ENCODE measurements around the gene RAB3C.

RAB3C gene

GRCh38 chr5:58724992-58725391 is 142.1 kb downstream of the RAB3C start:
- TF ChIP-seq CTCF (IDR thresholded peaks at IDR 0.05; ENCODE audit: insufficient read depth, low read depth, low read length, missing control alignments), result no peak
- no peak for DNase-seq (ENCODE audit: low read depth)
- no peak overlapping the region for H3K4me3 ChIP-seq (ENCODE audit: low read depth, low read length)

- no peak overlapping the region for H3K4me3 ChIP-seq (ENCODE audit: low read depth, low read length)
- no peak for TF ChIP-seq CTCF (IDR thresholded peaks at IDR 0.05; ENCODE audit: insufficient read depth, low read depth, low read length, missing control alignments)
- DNase-seq (ENCODE audit: low read depth), result no peak
These were observed 148.8 kb downstream of the RAB3C start for GRCh38 chr5:58731641-58732040.

- DNase-seq (ENCODE audit: low read depth), result no peak
- no peak for TF ChIP-seq CTCF (IDR thresholded peaks at IDR 0.05; ENCODE audit: insufficient read depth, low read depth, low read length, missing control alignments)
- no peak overlapping the region for H3K4me3 ChIP-seq (ENCODE audit: low read depth, low read length)
These were observed 152.8 kb downstream of the RAB3C start for GRCh38 chr5:58735637-58736036.

GRCh38 chr5:58736214-58736613 is 153.3 kb downstream of the RAB3C start:
- TF ChIP-seq CTCF (IDR thresholded peaks at IDR 0.05; ENCODE audit: insufficient read depth, low read depth, low read length, missing control alignments), result no peak
- no peak overlapping the region for H3K4me3 ChIP-seq (ENCODE audit: low read depth, low read length)
- DNase-seq (ENCODE audit: low read depth), result no peak

GRCh38 chr5:58737671-58738070 is 154.8 kb downstream of the RAB3C start:
- DNase-seq (ENCODE audit: low read depth), result no peak
- no peak overlapping the region for H3K4me3 ChIP-seq (ENCODE audit: low read depth, low read length)
- no peak for TF ChIP-seq CTCF (IDR thresholded peaks at IDR 0.05; ENCODE audit: insufficient read depth, low read depth, low read length, missing control alignments)

GRCh38 chr5:58738336-58738735 is 155.5 kb downstream of the RAB3C start:
- DNase-seq (ENCODE audit: low read depth), result peak; percentile 15
- H3K4me3 ChIP-seq (ENCODE audit: low read depth, low read length), result no peak overlapping the region
- no peak for TF ChIP-seq CTCF (IDR thresholded peaks at IDR 0.05; ENCODE audit: insufficient read depth, low read depth, low read length, missing control alignments)

- no peak for DNase-seq (ENCODE audit: low read depth)
- no peak for TF ChIP-seq CTCF (IDR thresholded peaks at IDR 0.05; ENCODE audit: insufficient read depth, low read depth, low read length, missing control alignments)
- no peak overlapping the region for H3K4me3 ChIP-seq (ENCODE audit: low read depth, low read length)
These were observed 156.2 kb downstream of the RAB3C start for GRCh38 chr5:58739051-58739450.
